Panc1 (cell line): ENCODE data around the gene CFAP210. TPM values are rescaled to one million over a fixed set of nuclear protein-coding genes. Genes with fewer than 3 reads are reported as not detected.

Source experiments
- ATAC-seq: fragments of 200-7000 bp; cut with Tn5 transposase; 2 replicates; pipeline ENCODE4 v1.9.1; 2020; ENCODE audit warnings: mild to moderate bottlenecking, moderate library complexity
- BruUV-seq: library from RNA; stranded (reverse); fragments of 400-500 nt; replicated peaks from 2 replicates; lab custom pipeline; 2021; lab: Mats Ljungman, UMichigan
- CTCF ChIA-PET: fragments of 300-600 bp; sonication (Branson Sonifier 250); formaldehyde crosslinking; loops from one replicate; lab custom pipeline; 2022; ENCODE audit warnings: antibody characterized with exemption; lab: Charles Lee
- POLR2A ChIA-PET: fragments of 300-600 bp; sonication (Branson Sonifier 250); formaldehyde crosslinking; loops from one replicate; lab custom pipeline; 2022; ENCODE audit warnings: antibody characterized with exemption; lab: Charles Lee
- DNase-seq: peaks from one replicate; pipeline ENCODE4 v3.0.0-alpha.2; 2010; ENCODE audit warnings: low read depth, low spot score
- H3K27ac ChIP-seq: 2 replicates; pipeline ENCODE4 v1.5.1; 2011; ENCODE audit warnings: mild to moderate bottlenecking, low read length, inconsistent platforms
- H3K27me3 ChIP-seq: fragments of 200-500 bp; sonication (Bioruptor generic); 2 replicates; pipeline ENCODE4 v1.6.0; 2014; ENCODE audit warnings: low read length, inconsistent platforms; ENCODE audit not compliant: control insufficient read depth, insufficient read depth
- H3K36me3 ChIP-seq: fragments of 200-500 bp; sonication (Bioruptor generic); 2 replicates; pipeline ENCODE4 v1.5.1; 2014; ENCODE audit warnings: inconsistent platforms, mild to moderate bottlenecking, low read length, moderate library complexity; ENCODE audit not compliant: control insufficient read depth, insufficient read depth
- H3K4me1 ChIP-seq: 2 replicates; pipeline ENCODE4 v1.5.1; 2011; ENCODE audit warnings: inconsistent platforms, mild to moderate bottlenecking, low read length, moderate library complexity; ENCODE audit not compliant: control insufficient read depth, insufficient read depth
- H3K4me3 ChIP-seq, 2 experiments: 2 replicates each; pipeline ENCODE4 v1.5.1; 2011 to 2012; ENCODE audit warnings: low read depth in 2 of 2, low read length in 2 of 2, mild to moderate bottlenecking in 2 of 2, inconsistent platforms in 1 of 2, moderate library complexity in 1 of 2
- H3K9me3 ChIP-seq: fragments of 200-500 bp; sonication (Bioruptor generic); 2 replicates; pipeline ENCODE4 v1.5.1; 2014; ENCODE audit warnings: low read depth, mild to moderate bottlenecking, inconsistent platforms, low read length, moderate library complexity; ENCODE audit not compliant: control insufficient read depth, insufficient read depth
- CTCF ChIP-seq: fragments of 450-650 bp; IDR thresholded peaks from 2 replicates; pipeline ENCODE4 v1.5.1; 2017; ENCODE audit warnings: mild to moderate bottlenecking
- POLR2AphosphoS5 ChIP-seq: IDR thresholded peaks from 2 replicates; pipeline ENCODE4 v1.6.1; 2012; ENCODE audit warnings: mild to moderate bottlenecking, low read depth, low read length, moderate library complexity
- REST ChIP-seq, 2 experiments: IDR thresholded peaks; 2 replicates each; pipeline ENCODE4 v1.6.1; 2011 to 2012; ENCODE audit warnings: low read depth in 2 of 2, control low read depth in 1 of 2, low read length in 1 of 2, mild to moderate bottlenecking in 1 of 2, moderate library complexity in 1 of 2; ENCODE audit not compliant: insufficient read depth in 1 of 2
- SIN3A ChIP-seq: IDR thresholded peaks from 2 replicates; pipeline ENCODE4 v1.6.1; 2012; ENCODE audit warnings: low read depth, mild to moderate bottlenecking, low read length, moderate library complexity, borderline replicate concordance; ENCODE audit not compliant: insufficient read depth
- TCF7L2 ChIP-seq: IDR thresholded peaks from 2 replicates; pipeline ENCODE4 v1.6.1; 2011; ENCODE audit warnings: mild to moderate bottlenecking, low read depth, low read length, inconsistent platforms
- in situ Hi-C: cut with HindIII; loops from 2 replicates; pipeline ENCODE4 v1.10.0; 2016; ENCODE audit warnings: low sequenced_read_pairs, low pct_unique_long_range_greater_than_20kb
- intact Hi-C: fragments of 100-400 bp; cut with micrococcal nuclease; formaldehyde crosslinking; loops from one replicate; pipeline ENCODE4 v1.10.0; 2022; ENCODE audit not compliant: unreplicated experiment
- total RNA-seq: library from RNA; stranded (reverse); gene quantifications from one replicate; pipeline ENCODE4 v1.2.1, GENCODE V29; 2021; ENCODE audit not compliant: unreplicated experiment

The CFAP210 gene
- total RNA-seq, 1 experiment from 2014 or later = 0.23 TPM

- no TSS peak for BruUV-seq
- H3K27ac ChIP-seq = no peak overlapping the region
- no peaks in the 10 kb centered on the region for H3K36me3 ChIP-seq
- TF ChIP-seq SIN3A (no peak), REST (IDR thresholded peaks at IDR 0.05; ENCODE audit: insufficient read depth in 1 of 2, low read depth in 2 of 2, low read length in 1 of 2) (no peak), CTCF (no peak), TCF7L2 (no peak), POLR2AphosphoS5 (no peak)
- in situ Hi-C loops (no loop called here), intact Hi-C loops (no loop called here)
- DNase-seq (no peak), ATAC-seq (no peak)
- POLR2A ChIA-PET = no interaction called here
- no peaks in the 10 kb centered on the region for H3K27me3 ChIP-seq
- CTCF ChIA-PET = interaction anchor here (0.6 kb wide), 1 partner anchor 1619 kb away, joined by 4 read pairs; no protein-coding TSS in a partner anchor
- no peak overlapping the region for H3K4me3 ChIP-seq
- no peaks in the 10 kb centered on the region for H3K4me1 ChIP-seq
- no peaks in the 10 kb centered on the region for H3K9me3 ChIP-seq
Measured at GRCh38 chr2:169673106-169673505, 21.1 kb downstream of the CFAP210 start.

- in situ Hi-C loops = no loop called here
- TF ChIP-seq REST (IDR thresholded peaks at IDR 0.05; ENCODE audit: insufficient read depth in 1 of 2, low read depth in 2 of 2, low read length in 1 of 2) (no peak), TCF7L2 (no peak), POLR2AphosphoS5 (no peak), CTCF (no peak)
- DNase-seq = no peak
- no TSS peak for BruUV-seq
- ATAC-seq = no peak
- ChIA-PET POLR2A (no interaction called here), CTCF (interaction anchor here (0.6 kb wide), 1 partner anchor 1619 kb away, joined by 4 read pairs; no protein-coding TSS in a partner anchor)
- intact Hi-C loops = no loop called here
- Histone ChIP-seq H3K9me3 (no peaks in the 10 kb centered on the region), H3K4me3 (no peak overlapping the region), H3K36me3 (no peaks in the 10 kb centered on the region), H3K27me3 (no peaks in the 10 kb centered on the region), H3K4me1 (no peaks in the 10 kb centered on the region), H3K27ac (no peak overlapping the region)
Measured at GRCh38 chr2:169672406-169672805, 21.8 kb downstream of the CFAP210 start.
